Liver (tissue), 3 donors: Measurements from ENCODE around the gene PRDM2.

Source experiments
- ATF3 ChIP-seq: IDR thresholded peaks from 2 replicates; pipeline ENCODE4 v1.6.1; 2016; ENCODE audit warnings: antibody characterized with exemption
- CTCF ChIP-seq: fragments of 150-350 bp; IDR thresholded peaks from 2 replicates; pipeline ENCODE4 v1.5.1; 2017; ENCODE audit warnings: improper control_type of control experiment, low read depth, low read length; ENCODE audit not compliant: missing input control
- FOXA2 ChIP-seq: IDR thresholded peaks from 2 replicates; pipeline ENCODE4 v1.6.1; 2016; ENCODE audit warnings: antibody characterized with exemption
- HNF4G ChIP-seq: IDR thresholded peaks from 2 replicates; pipeline ENCODE4 v1.6.1; 2016; ENCODE audit warnings: antibody characterized with exemption
- JUND ChIP-seq, 2 donors: IDR thresholded peaks; 2 replicates each; pipeline ENCODE4 v1.6.1; 2016; ENCODE audit warnings: antibody characterized with exemption in 2 of 2
- RAD21 ChIP-seq, 2 donors: IDR thresholded peaks; 2 replicates each; pipeline ENCODE4 v1.6.1; 2016; ENCODE audit warnings: antibody characterized with exemption in 2 of 2, mild to moderate bottlenecking in 2 of 2
- RXRA ChIP-seq, 2 donors: IDR thresholded peaks; 2 replicates each; pipeline ENCODE4 v1.6.1; 2017 to 2018; ENCODE audit warnings: antibody characterized with exemption in 2 of 2, mild to moderate bottlenecking in 1 of 2
- SP1 ChIP-seq: IDR thresholded peaks from 2 replicates; pipeline ENCODE4 v1.6.1; 2018; ENCODE audit warnings: antibody characterized with exemption, mild to moderate bottlenecking
- TAF1 ChIP-seq: conservative IDR thresholded peaks from 2 replicates; pipeline ENCODE4 v1.6.1; 2016; ENCODE audit warnings: antibody characterized with exemption, mild to moderate bottlenecking
- YY1 ChIP-seq: IDR thresholded peaks from 2 replicates; pipeline ENCODE4 v1.6.1; 2016; ENCODE audit warnings: antibody characterized with exemption, mild to moderate bottlenecking
- ZBTB33 ChIP-seq: IDR thresholded peaks from 2 replicates; pipeline ENCODE4 v1.6.1; 2016; ENCODE audit warnings: antibody characterized with exemption
- TF ChIP-seq, protein P1 (sequence below): IDR thresholded peaks from 2 replicates; pipeline ENCODE4 v1.6.1; 2016; ENCODE audit warnings: antibody characterized with exemption
- TF ChIP-seq, protein P2 (sequence below): IDR thresholded peaks from 2 replicates; pipeline ENCODE4 v1.6.1; 2016; ENCODE audit warnings: antibody characterized with exemption, mild to moderate bottlenecking
- donor health status: healthy.
- donor health status: healthy.

DNA sequence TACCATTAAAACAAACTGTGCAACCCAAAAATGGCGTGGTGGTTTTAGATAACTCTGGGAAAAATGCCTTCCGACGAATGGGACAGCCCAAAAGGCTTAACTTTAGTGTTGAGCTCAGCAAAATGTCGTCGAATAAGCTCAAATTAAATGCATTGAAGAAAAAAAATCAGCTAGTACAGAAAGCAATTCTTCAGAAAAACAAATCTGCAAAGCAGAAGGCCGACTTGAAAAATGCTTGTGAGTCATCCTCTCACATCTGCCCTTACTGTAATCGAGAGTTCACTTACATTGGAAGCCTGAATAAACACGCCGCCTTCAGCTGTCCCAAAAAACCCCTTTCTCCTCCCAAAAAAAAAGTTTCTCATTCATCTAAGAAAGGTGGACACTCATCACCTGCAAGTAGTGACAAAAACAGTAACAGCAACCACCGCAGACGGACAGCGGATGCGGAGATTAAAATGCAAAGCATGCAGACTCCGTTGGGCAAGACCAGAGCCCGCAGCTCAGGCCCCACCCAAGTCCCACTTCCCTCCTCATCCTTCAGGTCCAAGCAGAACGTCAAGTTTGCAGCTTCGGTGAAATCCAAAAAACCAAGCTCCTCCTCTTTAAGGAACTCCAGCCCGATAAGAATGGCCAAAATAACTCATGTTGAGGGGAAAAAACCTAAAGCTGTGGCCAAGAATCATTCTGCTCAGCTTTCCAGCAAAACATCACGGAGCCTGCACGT, 82.1 kb downstream of the PRDM2 start:
- TF ChIP-seq CTCF (no peak), ATF3 (no peak), RAD21 (IDR thresholded peaks at IDR 0.05) (no peak), JUND (IDR thresholded peaks at IDR 0.05) (no peak), YY1 (no peak), TAF1 (no peak), SP1 (no peak), HNF4G (no peak), ZBTB33 (no peak), RXRA (IDR thresholded peaks at IDR 0.05) (no peak), FOXA2 (no peak)
- TF ChIP-seq, protein P1, sequence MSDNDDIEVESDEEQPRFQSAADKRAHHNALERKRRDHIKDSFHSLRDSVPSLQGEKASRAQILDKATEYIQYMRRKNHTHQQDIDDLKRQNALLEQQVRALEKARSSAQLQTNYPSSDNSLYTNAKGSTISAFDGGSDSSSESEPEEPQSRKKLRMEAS = no peak
- TF ChIP-seq, protein P2, sequence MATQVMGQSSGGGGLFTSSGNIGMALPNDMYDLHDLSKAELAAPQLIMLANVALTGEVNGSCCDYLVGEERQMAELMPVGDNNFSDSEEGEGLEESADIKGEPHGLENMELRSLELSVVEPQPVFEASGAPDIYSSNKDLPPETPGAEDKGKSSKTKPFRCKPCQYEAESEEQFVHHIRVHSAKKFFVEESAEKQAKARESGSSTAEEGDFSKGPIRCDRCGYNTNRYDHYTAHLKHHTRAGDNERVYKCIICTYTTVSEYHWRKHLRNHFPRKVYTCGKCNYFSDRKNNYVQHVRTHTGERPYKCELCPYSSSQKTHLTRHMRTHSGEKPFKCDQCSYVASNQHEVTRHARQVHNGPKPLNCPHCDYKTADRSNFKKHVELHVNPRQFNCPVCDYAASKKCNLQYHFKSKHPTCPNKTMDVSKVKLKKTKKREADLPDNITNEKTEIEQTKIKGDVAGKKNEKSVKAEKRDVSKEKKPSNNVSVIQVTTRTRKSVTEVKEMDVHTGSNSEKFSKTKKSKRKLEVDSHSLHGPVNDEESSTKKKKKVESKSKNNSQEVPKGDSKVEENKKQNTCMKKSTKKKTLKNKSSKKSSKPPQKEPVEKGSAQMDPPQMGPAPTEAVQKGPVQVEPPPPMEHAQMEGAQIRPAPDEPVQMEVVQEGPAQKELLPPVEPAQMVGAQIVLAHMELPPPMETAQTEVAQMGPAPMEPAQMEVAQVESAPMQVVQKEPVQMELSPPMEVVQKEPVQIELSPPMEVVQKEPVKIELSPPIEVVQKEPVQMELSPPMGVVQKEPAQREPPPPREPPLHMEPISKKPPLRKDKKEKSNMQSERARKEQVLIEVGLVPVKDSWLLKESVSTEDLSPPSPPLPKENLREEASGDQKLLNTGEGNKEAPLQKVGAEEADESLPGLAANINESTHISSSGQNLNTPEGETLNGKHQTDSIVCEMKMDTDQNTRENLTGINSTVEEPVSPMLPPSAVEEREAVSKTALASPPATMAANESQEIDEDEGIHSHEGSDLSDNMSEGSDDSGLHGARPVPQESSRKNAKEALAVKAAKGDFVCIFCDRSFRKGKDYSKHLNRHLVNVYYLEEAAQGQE = no peak
